Measurements from ENCODE around the gene TMEM192.
"Not testable (repeated sequence)": the region's sequence is repeated elsewhere in the genome, so short reads cannot be mapped to it uniquely, and the experiment has no call there.

The TMEM192 gene

GRCh38 chr4:165112368-165113121, at the start of gene TMEM192:
TMEM192 (minus strand) TSS chr4:165112860; CDS start chr4:165112773, 87 bp downstream.
- DNase-seq (ENCODE audit: low read depth) = peak; percentile 91

- no peak for DNase-seq (ENCODE audit: low read depth)
These were observed 46.1 kb upstream of the TMEM192 start for GRCh38 chr4:165158762-165159161.

- DNase-seq (ENCODE audit: low read depth) = no peak
These were observed 44.2 kb upstream of the TMEM192 start for GRCh38 chr4:165156906-165157305.

GRCh38 chr4:165154482-165154881, 41.8 kb upstream of the TMEM192 start:
- no peak for DNase-seq (ENCODE audit: low read depth)

- DNase-seq (ENCODE audit: low read depth) = no peak
These were observed 39.9 kb upstream of the TMEM192 start for GRCh38 chr4:165152527-165152926.

GRCh38 chr4:165151734-165152133, 39.1 kb upstream of the TMEM192 start:
- no peak for DNase-seq (ENCODE audit: low read depth)

GRCh38 chr4:165150545-165150944, 37.9 kb upstream of the TMEM192 start:
- DNase-seq (ENCODE audit: low read depth) = no peak

GRCh38 chr4:165138843-165139242, 26.2 kb upstream of the TMEM192 start:
- DNase-seq (ENCODE audit: low read depth) = no peak

- no peak for DNase-seq (ENCODE audit: low read depth)
These were observed 24.5 kb upstream of the TMEM192 start for GRCh38 chr4:165137205-165137604.

GRCh38 chr4:165136529-165136928, 23.9 kb upstream of the TMEM192 start:
- no peak for DNase-seq (ENCODE audit: low read depth)

- DNase-seq (ENCODE audit: low read depth) = no peak
These were observed 20.5 kb upstream of the TMEM192 start for GRCh38 chr4:165133150-165133549.

GRCh38 chr4:165131247-165131832, 18.7 kb upstream of the TMEM192 start:
- peak; percentile 80 for DNase-seq (ENCODE audit: low read depth)

GRCh38 chr4:165129924-165130323, 17.3 kb upstream of the TMEM192 start:
- no peak for DNase-seq (ENCODE audit: low read depth)

- DNase-seq (ENCODE audit: low read depth) = not testable (repeated sequence)
These were observed 13.3 kb upstream of the TMEM192 start for GRCh38 chr4:165125869-165126499.

GRCh38 chr4:165124488-165124887, 11.8 kb upstream of the TMEM192 start:
- no peak for DNase-seq (ENCODE audit: low read depth)

GRCh38 chr4:165118256-165118909, 5.7 kb upstream of the TMEM192 start:
- DNase-seq (ENCODE audit: low read depth) = no peak

GRCh38 chr4:165115301-165115700, 2.6 kb upstream of the TMEM192 start:
- no peak for DNase-seq (ENCODE audit: low read depth)

- no peak for DNase-seq (ENCODE audit: low read depth)
These were observed 723 bp downstream of the TMEM192 start for GRCh38 chr4:165111906-165112367.

GRCh38 chr4:165106518-165106917, 6.1 kb downstream of the TMEM192 start:
- no peak for DNase-seq (ENCODE audit: low read depth)

GRCh38 chr4:165101641-165102040, 11.0 kb downstream of the TMEM192 start:
- DNase-seq (ENCODE audit: low read depth) = no peak

- DNase-seq (ENCODE audit: low read depth) = no peak
These were observed 15.9 kb downstream of the TMEM192 start for GRCh38 chr4:165096776-165097175.

GRCh38 chr4:165095291-165095690, 17.4 kb downstream of the TMEM192 start:
- no peak for DNase-seq (ENCODE audit: low read depth)

GRCh38 chr4:165094873-165095272, 17.8 kb downstream of the TMEM192 start:
- no peak for DNase-seq (ENCODE audit: low read depth)

Measured in stimulated activated CD8-positive, alpha-beta memory T cell treated with anti-CD3 and anti-CD28 coated beads, Interleukin-15, amount 100 ng/mL, for 1 hour (primary cell).